Hepatocyte (in vitro differentiated cells): ENCODE measurements around the gene MYH11.

Experiments used
- CTCF ChIP-seq: fragments of 200-600 bp; sonication (generic); IDR thresholded peaks from 2 replicates; pipeline ENCODE4 v1.5.1; 2016; ENCODE audit warnings: antibody characterized with exemption, mild to moderate bottlenecking; ENCODE audit not compliant: poor library complexity
- EZH2phosphoT487 ChIP-seq: fragments of 200-600 bp; sonication (generic); IDR thresholded peaks from one replicate; pipeline ENCODE4 v1.6.1; 2018; ENCODE audit warnings: antibody characterized with exemption, mild to moderate bottlenecking, low read depth, moderate library complexity; ENCODE audit not compliant: unreplicated experiment, severe bottlenecking

- TF ChIP-seq CTCF, result no peak
- no peak for TF ChIP-seq EZH2phosphoT487
Observed at GRCh38 chr16:15778999-15779614, 77.7 kb downstream of the MYH11 start.
